WTC11 (cell line): Measurements from ENCODE around the gene PPP5C. TPM values are rescaled to one million over a fixed set of nuclear protein-coding genes. Genes with fewer than 3 reads are reported as not detected.
"Not testable (repeated sequence)": the region's sequence is repeated elsewhere in the genome, so short reads cannot be mapped to it uniquely, and the experiment has no call there.

Experiments
- ATAC-seq: fragments of 200-7000 bp; cut with Tn5 transposase; 2 replicates; pipeline ENCODE4 v1.10.0; 2021; ENCODE audit warnings: mild to moderate bottlenecking, moderate library complexity
- CTCF ChIA-PET: fragments of 300-600 bp; sonication (Branson Sonifier 250); formaldehyde crosslinking; loops from one replicate; lab custom pipeline; 2021; ENCODE audit warnings: antibody characterized with exemption; lab: Charles Lee
- POLR2A ChIA-PET: fragments of 350-600 bp; sonication (Branson Sonifier 250); formaldehyde crosslinking; loops from one replicate; lab custom pipeline; 2021; ENCODE audit warnings: antibody characterized with exemption; lab: Charles Lee
- DNase-seq: peaks from one replicate; pipeline ENCODE4 v3.0.0; 2021; ENCODE audit warnings: low spot score
- H3K27ac Mint-ChIP-seq: 2 replicates; pipeline ENCODE4 v1.8.0; 2021; ENCODE audit warnings: mixed read lengths
- H3K27me3 Mint-ChIP-seq: 2 replicates; pipeline ENCODE4 v1.8.0; 2021; ENCODE audit warnings: low read depth, mild to moderate bottlenecking, moderate library complexity, mixed read lengths
- H3K36me3 Mint-ChIP-seq: 2 replicates; pipeline ENCODE4 v1.8.0; 2021; ENCODE audit warnings: mixed read lengths
- H3K4me1 Mint-ChIP-seq: 2 replicates; pipeline ENCODE4 v1.8.0; 2022; ENCODE audit warnings: mixed read lengths
- H3K4me3 Mint-ChIP-seq: 2 replicates; pipeline ENCODE4 v1.8.0; 2021; ENCODE audit warnings: mild to moderate bottlenecking, moderate library complexity, mixed read lengths
- H3K9me3 Mint-ChIP-seq: 2 replicates; pipeline ENCODE4 v1.8.0; 2021; ENCODE audit warnings: mixed read lengths
- ARID4B ChIP-seq: sonication (generic); formaldehyde crosslinking; IDR thresholded peaks from 2 replicates; pipeline ENCODE4 v1.8.0; 2023; ENCODE audit warnings: missing genetic modification reagents, mild to moderate bottlenecking, borderline replicate concordance
- CREB1 ChIP-seq: sonication (generic); formaldehyde crosslinking; IDR thresholded peaks from 2 replicates; pipeline ENCODE4 v1.8.0; 2023; ENCODE audit warnings: mild to moderate bottlenecking, missing genetic modification reagents
- CREM ChIP-seq: sonication (generic); formaldehyde crosslinking; IDR thresholded peaks from 2 replicates; pipeline ENCODE4 v1.8.1; 2022; ENCODE audit warnings: mild to moderate bottlenecking, missing genetic modification reagents, moderate library complexity
- FOXJ3 ChIP-seq: sonication (generic); formaldehyde crosslinking; IDR thresholded peaks from 2 replicates; pipeline ENCODE4 v1.9.0; 2021; ENCODE audit warnings: missing genetic modification reagents, mild to moderate bottlenecking, borderline replicate concordance
- FOXK1 ChIP-seq: sonication (generic); formaldehyde crosslinking; IDR thresholded peaks from 2 replicates; pipeline ENCODE4 v1.8.0; 2022; ENCODE audit warnings: mild to moderate bottlenecking, moderate library complexity, missing genetic modification reagents
- HMGA2 ChIP-seq: fragments of 250-450 bp; sonication (Bioruptor Pico); IDR thresholded peaks from 2 replicates; pipeline ENCODE4 v1.4.0; 2021; ENCODE audit warnings: mild to moderate bottlenecking, moderate library complexity
- HMGXB4 ChIP-seq: sonication (generic); formaldehyde crosslinking; IDR thresholded peaks from 2 replicates; pipeline ENCODE4 v1.8.1; 2023; ENCODE audit warnings: mild to moderate bottlenecking, moderate library complexity, missing genetic modification reagents
- JUN ChIP-seq: sonication (generic); formaldehyde crosslinking; IDR thresholded peaks from 2 replicates; pipeline ENCODE4 v1.8.0; 2023; ENCODE audit warnings: mild to moderate bottlenecking, missing genetic modification reagents
- NR3C1 ChIP-seq: sonication (generic); formaldehyde crosslinking; conservative IDR thresholded peaks from 2 replicates; pipeline ENCODE4 v1.8.1; 2023; ENCODE audit warnings: low read depth, mild to moderate bottlenecking, missing genetic modification reagents
- USF1 ChIP-seq: sonication (generic); formaldehyde crosslinking; IDR thresholded peaks from 2 replicates; pipeline ENCODE4 v1.8.0; 2022; ENCODE audit warnings: mild to moderate bottlenecking, missing genetic modification reagents
- ZNF121 ChIP-seq: sonication (generic); formaldehyde crosslinking; IDR thresholded peaks from 2 replicates; pipeline ENCODE4 v1.8.0; 2023; ENCODE audit warnings: missing genetic modification reagents
- ZNF219 ChIP-seq: sonication (generic); formaldehyde crosslinking; IDR thresholded peaks from 2 replicates; pipeline ENCODE4 v1.8.0; 2023; ENCODE audit warnings: missing genetic modification reagents, mild to moderate bottlenecking, borderline replicate concordance
- ZNF263 ChIP-seq: sonication (generic); formaldehyde crosslinking; IDR thresholded peaks from 2 replicates; pipeline ENCODE4 v1.8.1; 2022; ENCODE audit warnings: low read depth, mild to moderate bottlenecking, moderate library complexity, missing genetic modification reagents
- ZNF416 ChIP-seq: fragments of 250-450 bp; sonication (Bioruptor Pico); IDR thresholded peaks from 2 replicates; pipeline ENCODE4 v1.9.0; 2021; ENCODE audit warnings: mild to moderate bottlenecking, inconsistent platforms
- ZNF671 ChIP-seq: fragments of 250-450 bp; sonication (Bioruptor Pico); IDR thresholded peaks from 2 replicates; pipeline ENCODE4 v1.8.0; 2021; ENCODE audit warnings: mild to moderate bottlenecking
- total RNA-seq: library from RNA; stranded (reverse); gene quantifications from 3 replicates; pipeline ENCODE4 v1.2.3, GENCODE V29; 2021
- TF ChIP-seq, protein P1 (sequence below): sonication (generic); formaldehyde crosslinking; IDR thresholded peaks from 2 replicates; pipeline ENCODE4 v1.8.0; 2023; ENCODE audit warnings: mild to moderate bottlenecking, missing genetic modification reagents

The PPP5C gene
- total RNA-seq, 1 experiment from 2014 or later: 107 TPM

DNA sequence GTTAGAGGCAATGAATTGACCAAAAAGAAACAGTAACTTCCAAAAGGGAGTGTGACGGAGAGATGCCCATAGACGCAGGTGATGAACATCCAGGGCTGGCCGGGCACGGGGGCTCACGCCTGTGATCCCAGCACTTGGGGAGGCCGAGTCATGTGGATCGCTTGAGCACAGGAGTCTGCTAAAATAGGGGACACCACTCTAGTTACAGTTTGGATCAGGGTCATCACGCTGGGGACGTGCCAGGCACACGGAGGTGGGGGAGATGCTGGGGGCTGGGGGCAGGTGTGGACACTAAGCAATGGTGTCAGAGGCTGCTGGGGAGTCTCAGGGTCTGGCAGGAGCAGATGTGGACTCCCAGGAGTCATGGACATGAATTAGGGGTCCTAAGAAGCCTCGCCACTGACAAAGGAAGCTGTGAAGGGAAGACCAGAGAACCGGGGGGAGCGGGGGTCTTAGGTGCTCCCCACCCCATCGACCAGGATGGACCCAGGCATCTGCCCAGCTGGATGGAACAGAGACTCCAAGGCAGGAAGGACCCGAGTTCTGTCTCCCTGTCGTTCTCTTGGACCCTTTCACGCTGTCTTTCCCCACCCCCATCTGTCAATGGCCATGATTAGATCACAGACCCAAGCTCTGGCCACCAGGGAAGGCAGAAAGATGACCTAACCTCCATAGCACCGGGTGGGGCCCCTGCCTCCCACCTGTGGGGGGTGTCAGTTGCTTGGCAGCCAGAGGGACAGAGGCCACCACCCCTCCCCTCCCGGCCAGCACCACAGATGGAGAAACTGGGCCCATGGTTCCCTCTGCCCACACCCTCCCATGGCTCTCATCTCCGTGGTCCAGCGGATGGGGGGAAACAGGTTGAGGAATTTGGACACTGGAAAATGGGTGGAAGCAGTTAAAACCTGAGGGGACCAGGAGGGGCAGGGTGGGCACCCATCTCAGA is 46.8 kb downstream of the PPP5C start:
- ChIA-PET CTCF (interaction anchor here (0.6 to 3.5 kb wide), 4 partner anchors 12 to 365 kb away, joined by 3 to 23 read pairs (median 4); no protein-coding TSS in a partner anchor), POLR2A (interaction anchor here (1.1 to 1.6 kb wide), 2 partner anchors 10 to 12 kb away, joined by 6 read pairs; no protein-coding TSS in a partner anchor)
- Mint-ChIP-seq H3K9me3 (no peaks in the 10 kb centered on the region), H3K27me3 (no peaks in the 10 kb centered on the region), H3K36me3 (peaks cover 25% of the 10 kb centered on the region), H3K4me1 (peaks cover 9% of the 10 kb centered on the region), H3K27ac (no peak overlapping the region), H3K4me3 (no peak overlapping the region)
- no peak for DNase-seq
- TF ChIP-seq ZNF219 (CRISPR knock-in tag) (no peak), ZNF671 (CRISPR knock-in tag) (no peak), HMGXB4 (CRISPR knock-in tag) (no peak), ZNF263 (CRISPR knock-in tag) (no peak), CREM (CRISPR knock-in tag) (no peak), FOXJ3 (CRISPR knock-in tag) (no peak), HMGA2 (CRISPR knock-in tag) (no peak), NR3C1 (CRISPR knock-in tag) (no peak), JUN (CRISPR knock-in tag) (no peak), FOXK1 (CRISPR knock-in tag) (no peak)
- ATAC-seq: no peak

DNA sequence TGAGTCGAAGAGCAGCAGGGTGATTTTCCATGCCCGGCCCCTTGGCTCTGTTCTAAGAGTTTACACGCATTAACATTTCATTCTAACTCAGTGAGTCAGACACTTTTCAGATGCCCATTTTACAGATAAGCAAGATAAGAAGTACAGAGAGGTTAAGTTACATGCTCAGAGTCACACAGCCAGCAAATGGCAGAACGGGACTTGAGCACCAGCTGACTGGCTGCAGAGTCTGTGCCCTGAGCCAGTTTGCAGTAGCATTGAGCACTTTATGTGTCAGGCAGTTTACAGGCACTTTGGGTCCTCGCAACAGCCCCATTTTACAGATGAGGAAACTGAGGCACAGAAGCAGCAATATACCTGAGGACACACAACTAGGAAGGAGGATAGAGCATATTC is 47.5 kb downstream of the PPP5C start:
- H3K27ac Mint-ChIP-seq: no peak overlapping the region
- ATAC-seq: no peak
- POLR2A ChIA-PET: interaction anchor here (1.1 to 1.6 kb wide), 2 partner anchors 10 to 11 kb away, joined by 6 read pairs; no protein-coding TSS in a partner anchor
- H3K36me3 Mint-ChIP-seq: peaks cover 19% of the 10 kb centered on the region
- no peaks in the 10 kb centered on the region for H3K9me3 Mint-ChIP-seq
- TF ChIP-seq ZNF416 (CRISPR knock-in tag) (no peak), USF1 (CRISPR knock-in tag) (no peak), ARID4B (no peak), CREB1 (CRISPR knock-in tag) (no peak), ZNF121 (CRISPR knock-in tag) (no peak)
- TF ChIP-seq, protein P1, sequence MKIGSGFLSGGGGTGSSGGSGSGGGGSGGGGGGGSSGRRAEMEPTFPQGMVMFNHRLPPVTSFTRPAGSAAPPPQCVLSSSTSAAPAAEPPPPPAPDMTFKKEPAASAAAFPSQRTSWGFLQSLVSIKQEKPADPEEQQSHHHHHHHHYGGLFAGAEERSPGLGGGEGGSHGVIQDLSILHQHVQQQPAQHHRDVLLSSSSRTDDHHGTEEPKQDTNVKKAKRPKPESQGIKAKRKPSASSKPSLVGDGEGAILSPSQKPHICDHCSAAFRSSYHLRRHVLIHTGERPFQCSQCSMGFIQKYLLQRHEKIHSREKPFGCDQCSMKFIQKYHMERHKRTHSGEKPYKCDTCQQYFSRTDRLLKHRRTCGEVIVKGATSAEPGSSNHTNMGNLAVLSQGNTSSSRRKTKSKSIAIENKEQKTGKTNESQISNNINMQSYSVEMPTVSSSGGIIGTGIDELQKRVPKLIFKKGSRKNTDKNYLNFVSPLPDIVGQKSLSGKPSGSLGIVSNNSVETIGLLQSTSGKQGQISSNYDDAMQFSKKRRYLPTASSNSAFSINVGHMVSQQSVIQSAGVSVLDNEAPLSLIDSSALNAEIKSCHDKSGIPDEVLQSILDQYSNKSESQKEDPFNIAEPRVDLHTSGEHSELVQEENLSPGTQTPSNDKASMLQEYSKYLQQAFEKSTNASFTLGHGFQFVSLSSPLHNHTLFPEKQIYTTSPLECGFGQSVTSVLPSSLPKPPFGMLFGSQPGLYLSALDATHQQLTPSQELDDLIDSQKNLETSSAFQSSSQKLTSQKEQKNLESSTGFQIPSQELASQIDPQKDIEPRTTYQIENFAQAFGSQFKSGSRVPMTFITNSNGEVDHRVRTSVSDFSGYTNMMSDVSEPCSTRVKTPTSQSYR (CRISPR knock-in tag): no peak
- no peak overlapping the region for H3K4me3 Mint-ChIP-seq
- no peak for DNase-seq
- CTCF ChIA-PET: interaction anchor here (0.6 to 3.8 kb wide), 9 partner anchors 9 to 366 kb away, joined by 3 to 71 read pairs (median 8); partner anchors contain the start of gene PPP5C
- H3K4me1 Mint-ChIP-seq: peaks cover 9% of the 10 kb centered on the region
- H3K27me3 Mint-ChIP-seq: no peaks in the 10 kb centered on the region

- Mint-ChIP-seq H3K4me1 (peaks cover 23% of the 10 kb centered on the region), H3K27me3 (peaks cover 10% of the 10 kb centered on the region), H3K27ac (peak overlapping the region; percentile 20)
- H3K9me3 Mint-ChIP-seq, POLR2A ChIA-PET, H3K36me3 Mint-ChIP-seq, ATAC-seq, DNase-seq, H3K4me3 Mint-ChIP-seq: not testable (repeated sequence)
- CTCF ChIA-PET: interaction anchor here (0.7 to 3.8 kb wide), 10 partner anchors 15 to 144 kb away, joined by 3 to 71 read pairs (median 5); partner anchors contain the start of gene CCDC8
Observed at GRCh38 chr19:46397801-46398479, 51.1 kb downstream of the PPP5C start.
